Measurements from ENCODE around the gene GMIP. TPM values are rescaled to one million over a fixed set of nuclear protein-coding genes. Genes with fewer than 3 reads are reported as not detected.

GMIP gene
- total RNA-seq, 1 donor from 2014 or later = 3.0 TPM

DNA sequence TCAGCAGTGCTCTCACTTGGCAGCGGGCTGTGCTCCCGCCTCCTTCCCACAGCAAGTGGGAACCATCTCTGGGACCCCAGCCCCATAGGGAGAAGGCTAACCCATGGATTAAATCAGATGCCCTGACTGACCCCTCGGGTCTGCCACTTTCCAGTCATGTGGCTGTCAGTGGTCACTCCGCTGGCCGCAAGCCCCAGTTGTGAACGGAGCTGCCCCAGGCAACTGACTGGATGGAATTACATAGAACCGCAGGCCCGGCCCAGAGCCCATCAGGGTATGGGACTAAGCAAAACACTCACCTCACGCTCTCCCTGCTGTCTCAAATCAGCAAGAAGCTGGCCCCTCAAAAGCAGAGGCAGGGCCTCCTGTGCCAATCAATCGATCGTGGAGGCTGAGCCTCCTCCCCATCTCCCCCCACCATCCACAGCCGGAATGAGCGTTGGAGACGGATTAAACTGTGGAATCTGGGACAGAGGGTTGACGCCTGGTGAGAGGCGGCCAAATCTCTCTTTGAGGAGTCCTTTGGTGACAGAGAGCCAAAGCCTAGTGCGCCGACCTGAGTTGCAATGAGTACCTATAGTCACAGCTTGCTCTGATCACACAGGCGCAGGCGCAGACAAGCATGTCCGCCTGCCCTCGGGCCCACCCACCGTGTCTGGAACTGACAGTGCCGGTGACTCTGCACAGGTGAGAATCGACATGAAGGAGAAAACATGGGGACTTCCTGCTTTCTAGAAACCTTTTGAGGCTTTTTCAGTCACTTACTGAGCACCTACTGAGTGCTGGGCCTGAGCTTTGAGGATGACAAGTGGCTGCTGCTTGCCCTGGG lies 63.7 kb downstream of the GMIP start:
- Histone ChIP-seq H3K27ac (replicated peaks) (no peak overlapping the region), H3K9me3 (replicated peaks) (no peaks in the 10 kb centered on the region), H3K36me3 (no peaks in the 10 kb centered on the region), H3K4me3 (no peak overlapping the region), H3K27me3 (ENCODE audit: low read depth) (no peaks in the 10 kb centered on the region), H3K4me1 (no peaks in the 10 kb centered on the region)
- intact Hi-C loops (cut with micrococcal nuclease) = no loop called here
- TF ChIP-seq, protein P1, sequence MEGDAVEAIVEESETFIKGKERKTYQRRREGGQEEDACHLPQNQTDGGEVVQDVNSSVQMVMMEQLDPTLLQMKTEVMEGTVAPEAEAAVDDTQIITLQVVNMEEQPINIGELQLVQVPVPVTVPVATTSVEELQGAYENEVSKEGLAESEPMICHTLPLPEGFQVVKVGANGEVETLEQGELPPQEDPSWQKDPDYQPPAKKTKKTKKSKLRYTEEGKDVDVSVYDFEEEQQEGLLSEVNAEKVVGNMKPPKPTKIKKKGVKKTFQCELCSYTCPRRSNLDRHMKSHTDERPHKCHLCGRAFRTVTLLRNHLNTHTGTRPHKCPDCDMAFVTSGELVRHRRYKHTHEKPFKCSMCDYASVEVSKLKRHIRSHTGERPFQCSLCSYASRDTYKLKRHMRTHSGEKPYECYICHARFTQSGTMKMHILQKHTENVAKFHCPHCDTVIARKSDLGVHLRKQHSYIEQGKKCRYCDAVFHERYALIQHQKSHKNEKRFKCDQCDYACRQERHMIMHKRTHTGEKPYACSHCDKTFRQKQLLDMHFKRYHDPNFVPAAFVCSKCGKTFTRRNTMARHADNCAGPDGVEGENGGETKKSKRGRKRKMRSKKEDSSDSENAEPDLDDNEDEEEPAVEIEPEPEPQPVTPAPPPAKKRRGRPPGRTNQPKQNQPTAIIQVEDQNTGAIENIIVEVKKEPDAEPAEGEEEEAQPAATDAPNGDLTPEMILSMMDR (IDR thresholded peaks at IDR 0.05; ENCODE audit: borderline replicate concordance) = no peak
- no peak for DNase-seq

Other genes starting within 250 kb of the GMIP start
- gene GATAD2A, start 238.0 kb downstream of the GMIP start, total RNA-seq = 24.1 TPM
- gene TSSK6, start 128.1 kb downstream of the GMIP start, total RNA-seq = 0.77 TPM
- 1,029 TPM for gene NDUFA13, start 127.4 kb downstream of the GMIP start, total RNA-seq
- gene YJEFN3, start 114.7 kb downstream of the GMIP start, total RNA-seq = 7.8 TPM
- gene CILP2, start 105.4 kb downstream of the GMIP start, total RNA-seq = 0.08 TPM
- gene PBX4, start 25.0 kb downstream of the GMIP start, total RNA-seq = not detected
- gene LPAR2, start 15.4 kb downstream of the GMIP start, total RNA-seq = 0.88 TPM
- gene ATP13A1, start 20.0 kb upstream of the GMIP start, total RNA-seq = 16.5 TPM
- gene ZNF101, start 25.2 kb upstream of the GMIP start, total RNA-seq = 4.2 TPM
- gene ZNF14, start 89.5 kb upstream of the GMIP start, total RNA-seq = 3.7 TPM
- 10.0 TPM for gene ZNF506, start 178.1 kb upstream of the GMIP start, total RNA-seq
- 9.2 TPM for gene ZNF253, start 222.2 kb upstream of the GMIP start, total RNA-seq

All from left ventricle myocardium inferior (tissue), 1 donor.